Endothelial cell of hepatic sinusoid (primary cell): Measurements from ENCODE around the gene PROCR.
"Not testable (repeated sequence)": the region's sequence is repeated elsewhere in the genome, so short reads cannot be mapped to it uniquely, and the experiment has no call there.

Experiments used
- in situ Hi-C: cut with HindIII; loops from 2 replicates; pipeline ENCODE4 v1.10.0; 2017; ENCODE audit warnings: low sequenced_read_pairs

The PROCR gene

DNA sequence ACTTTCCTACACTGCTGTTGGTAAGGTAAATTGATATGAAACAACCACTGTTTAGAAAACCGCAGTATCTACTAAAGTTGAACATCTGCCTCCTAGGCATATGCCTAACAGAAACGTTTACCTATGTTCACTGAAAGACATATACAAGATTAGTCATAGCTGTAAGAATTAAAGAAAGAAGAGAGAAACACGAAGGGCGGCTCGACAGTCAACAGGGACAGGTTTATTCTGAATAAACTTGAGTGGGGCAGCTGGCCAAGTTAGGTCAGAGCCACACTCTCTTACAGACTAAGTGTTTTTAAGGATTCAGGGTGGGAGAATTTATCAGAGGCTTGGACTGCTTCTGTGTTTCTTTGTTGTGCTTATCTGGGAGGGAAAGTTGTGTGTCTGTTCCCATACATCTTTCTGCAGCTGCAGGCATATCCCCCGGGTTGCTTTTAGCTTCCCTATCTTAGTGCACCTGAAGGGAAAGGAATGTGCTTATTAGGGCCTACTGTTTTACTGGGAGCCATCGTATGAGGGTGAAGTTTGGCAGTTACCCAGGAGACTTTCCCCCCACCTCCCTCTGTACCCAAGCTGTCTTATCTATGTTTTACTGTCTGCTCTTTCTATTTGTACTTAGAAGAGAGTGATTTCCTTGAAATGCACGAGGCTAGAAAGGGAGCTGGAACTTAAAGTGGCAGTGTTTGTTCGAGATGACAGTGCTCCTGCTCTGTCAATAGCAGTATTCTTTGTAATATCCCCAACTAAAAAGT is 20.4 kb downstream of the PROCR start:
- in situ Hi-C loops: loop anchor here (5.0 kb wide), 1 partner anchor 65 kb away; no protein-coding TSS in a partner anchor

DNA sequence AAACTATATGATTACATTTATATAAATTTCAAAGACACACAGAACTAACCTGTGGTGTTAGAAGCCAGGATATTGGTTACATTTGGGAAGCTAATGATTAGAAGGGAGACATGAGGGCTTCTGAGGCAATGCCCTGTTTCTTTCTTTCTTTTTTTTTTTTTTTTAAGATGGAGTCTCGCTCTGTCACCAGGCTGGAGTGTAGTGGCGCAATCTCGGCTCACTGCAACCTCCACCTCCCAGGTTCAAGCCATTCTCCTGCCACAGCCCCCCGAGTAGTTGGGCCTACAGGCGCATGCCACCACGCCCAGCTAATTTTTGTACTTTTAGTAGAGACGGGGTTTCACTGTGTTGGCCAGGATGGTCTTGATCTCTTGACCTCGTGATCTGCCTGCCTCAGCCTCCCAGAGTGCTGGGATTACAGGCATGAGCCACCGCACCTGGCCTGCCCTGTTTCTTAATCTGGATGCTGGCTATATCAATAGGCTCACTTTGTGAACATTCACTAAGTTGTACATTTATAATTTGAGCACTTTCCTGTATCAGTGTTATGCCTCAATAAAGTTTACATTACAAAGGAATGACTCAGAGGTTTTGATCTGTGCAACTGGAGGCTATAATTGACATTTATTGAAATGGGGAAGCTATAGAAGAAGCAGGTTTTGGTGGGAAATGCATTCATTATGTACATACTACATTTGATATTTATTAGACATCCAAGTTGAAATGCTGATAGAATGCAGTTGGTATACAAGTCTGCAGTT is 21.3 kb downstream of the PROCR start:
- in situ Hi-C loops: loop anchor here (5.0 kb wide), 1 partner anchor 64 kb away; no protein-coding TSS in a partner anchor

GRCh38 chr20:35196313-35196712 is 24.4 kb downstream of the PROCR start:
- in situ Hi-C loops: loop anchor here (5.0 kb wide), 1 partner anchor 74 kb away; no protein-coding TSS in a partner anchor

- in situ Hi-C loops: loop anchor here (5.0 kb wide), 1 partner anchor 77 kb away; no protein-coding TSS in a partner anchor
Measured at GRCh38 chr20:35199740-35200139, 27.9 kb downstream of the PROCR start.

GRCh38 chr20:35200267-35200666 is 28.4 kb downstream of the PROCR start:
- in situ Hi-C loops: no loop called here

- in situ Hi-C loops: not testable (repeated sequence)
Measured at GRCh38 chr20:35201467-35201866, 29.6 kb downstream of the PROCR start.

GRCh38 chr20:35206802-35207201 is 34.9 kb downstream of the PROCR start:
- in situ Hi-C loops: loop anchor here (5.0 kb wide), 1 partner anchor 45 kb away; no protein-coding TSS in a partner anchor

DNA sequence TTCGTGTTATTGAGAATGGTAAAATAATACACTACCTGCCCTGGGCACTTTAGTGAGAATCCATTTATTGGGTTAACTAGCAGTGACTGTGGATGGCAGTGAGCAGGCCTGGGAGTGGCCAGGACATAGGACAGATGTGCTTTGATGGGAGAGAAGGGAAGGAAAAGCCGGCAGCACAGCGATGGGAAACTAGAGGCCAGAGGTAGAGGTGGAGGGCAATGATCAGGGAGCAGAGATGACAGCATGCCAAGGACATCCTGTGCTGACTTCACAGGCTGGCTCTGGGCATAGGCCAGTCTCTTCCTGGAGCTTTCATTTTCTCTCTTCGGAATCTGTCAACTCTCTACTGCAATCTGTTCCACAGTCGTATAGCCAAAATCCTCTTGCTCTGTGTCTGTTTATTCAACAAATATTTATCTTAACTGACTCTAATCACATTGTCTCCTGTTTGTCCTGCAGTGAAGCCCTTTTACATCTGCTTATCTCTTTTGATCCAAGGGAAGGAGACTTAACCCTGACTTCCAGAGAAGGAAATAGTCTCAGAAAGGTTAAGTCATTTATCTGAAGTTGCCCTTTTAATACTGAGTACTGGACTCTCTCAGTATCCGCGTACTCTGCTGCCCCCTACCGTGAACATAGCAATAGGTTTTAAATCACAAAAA is 36.2 kb downstream of the PROCR start:
- in situ Hi-C loops: loop anchor here (5.0 kb wide), 1 partner anchor 46 kb away; no protein-coding TSS in a partner anchor

DNA sequence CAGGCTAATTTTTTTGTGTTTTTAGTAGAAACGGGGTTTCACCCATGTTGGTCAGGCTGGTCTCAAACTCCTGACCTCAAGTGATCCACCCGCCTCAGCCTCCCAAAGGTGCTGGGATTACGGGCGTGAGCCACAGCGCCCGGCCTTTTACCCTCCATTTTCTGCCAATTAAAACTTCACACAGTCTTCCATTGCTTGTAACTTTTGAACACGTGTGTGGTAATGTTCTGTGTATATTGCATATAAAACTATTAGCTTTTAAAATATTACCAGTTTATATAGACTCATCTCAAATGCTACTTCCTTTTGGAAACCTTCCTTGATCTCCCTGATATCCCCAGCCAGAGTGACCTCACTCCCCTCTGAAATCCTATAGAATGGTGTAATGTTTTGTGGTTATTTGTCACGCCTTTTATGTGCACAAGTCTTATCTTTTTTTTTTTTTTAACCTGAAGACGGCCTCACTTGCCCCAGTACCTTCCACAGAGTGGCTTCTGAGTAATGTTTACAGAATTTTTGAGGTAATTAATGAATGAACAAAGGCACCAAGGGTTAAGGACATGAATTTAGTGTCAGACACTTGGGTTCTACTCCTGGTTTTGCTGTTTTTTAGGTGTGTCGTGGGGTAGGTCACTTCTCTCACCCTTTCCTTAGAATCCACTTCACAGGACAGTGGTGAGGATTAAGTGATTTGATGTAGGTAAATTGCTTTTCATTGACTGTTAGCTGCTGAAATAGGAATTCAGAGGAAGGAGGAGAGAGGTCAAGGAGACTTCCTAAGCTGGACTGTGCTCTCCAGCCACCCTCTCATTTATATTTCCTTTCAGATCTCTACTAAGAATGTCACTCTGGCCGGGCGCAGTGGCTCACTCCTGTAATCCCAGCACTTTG is 43.4 kb downstream of the PROCR start:
- in situ Hi-C loops: no loop called here

- in situ Hi-C loops: no loop called here
Measured at GRCh38 chr20:35216541-35216940, 44.7 kb downstream of the PROCR start.

DNA sequence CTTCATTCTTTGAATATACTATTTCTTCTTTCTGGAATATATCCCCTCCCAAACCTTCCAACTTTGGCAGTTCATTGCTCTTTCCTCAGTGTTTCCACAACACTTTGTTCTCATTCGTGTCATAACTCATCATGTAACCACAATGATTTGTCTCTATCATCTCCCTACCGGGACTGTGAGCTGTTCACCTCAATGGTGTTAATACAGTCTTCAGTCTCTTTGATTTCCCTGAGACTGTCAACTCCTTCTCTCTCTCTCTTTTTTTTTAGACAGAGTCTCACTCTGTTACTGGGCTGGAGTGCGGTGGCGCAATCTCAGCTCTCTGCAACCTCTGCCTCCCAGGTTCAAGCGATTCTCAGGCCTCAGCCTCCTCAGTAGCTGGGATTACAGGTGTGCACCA is 52.1 kb downstream of the PROCR start:
- in situ Hi-C loops: no loop called here

GRCh38 chr20:35224536-35224935 is 52.7 kb downstream of the PROCR start:
- in situ Hi-C loops: no loop called here

DNA sequence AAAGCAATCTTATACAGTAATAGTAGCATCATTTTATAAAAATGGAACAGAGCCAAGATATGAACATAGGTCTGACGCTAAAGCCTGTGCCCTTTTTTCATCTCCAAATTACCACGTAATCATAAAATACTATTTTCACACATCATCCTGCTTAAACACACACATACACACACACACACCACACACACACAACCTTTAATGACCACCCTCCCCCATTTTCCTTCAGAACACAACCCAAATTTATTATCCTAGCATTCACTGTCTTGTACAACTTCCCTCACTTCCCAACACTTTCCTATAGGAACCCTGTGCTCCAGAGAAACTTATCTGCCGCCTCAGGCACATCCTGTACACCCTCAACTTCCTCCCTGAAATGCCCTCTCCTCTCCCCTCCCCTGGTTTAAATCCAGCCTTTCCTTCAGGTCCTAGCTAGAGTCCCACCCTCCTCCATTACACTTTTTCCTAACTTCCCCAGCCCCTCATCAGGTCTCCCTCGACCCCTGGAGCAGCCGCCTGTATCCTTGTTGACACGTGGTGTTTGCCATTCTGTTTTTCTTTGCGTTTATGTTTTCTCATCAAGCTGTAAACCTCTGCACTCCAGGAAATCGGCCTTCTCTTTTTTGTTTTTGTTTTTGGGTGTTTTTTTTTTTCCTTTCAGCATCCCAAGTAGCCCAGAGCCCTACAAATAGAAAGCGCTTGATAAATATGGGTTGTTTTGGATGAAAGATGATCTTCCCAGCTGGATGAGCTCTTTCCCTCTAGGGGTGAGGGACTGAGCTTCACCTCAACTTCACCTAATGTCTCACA is 53.6 kb downstream of the PROCR start:
- in situ Hi-C loops: no loop called here

- in situ Hi-C loops: no loop called here
Measured at GRCh38 chr20:35226126-35226883, 54.4 kb downstream of the PROCR start, which contains the start of gene MMP24. Gene MMP24, plus strand, starts transcription at chr20:35226690. Its CDS starts 49 bp downstream, at chr20:35226739.
